Uterus (tissue), 4 donors: ENCODE measurements around the gene PRKAG2. TPM values are rescaled to one million over a fixed set of nuclear protein-coding genes. Genes with fewer than 3 reads are reported as not detected.

Source experiments
- DNase-seq, 2 donors: peaks; one replicate each; pipeline ENCODE4 v3.0.0-alpha.2; 2019 to 2020
- H3K27ac ChIP-seq, 2 donors: fragments of 200-600 bp; sonication (generic); 1 replicate in 1 of 2; 2 replicates in 1 of 2; pipeline ENCODE4 v1.5.1; 2016 to 2018
- H3K27me3 ChIP-seq, 2 donors: fragments of 200-600 bp; sonication (generic); one replicate each; pipeline ENCODE4 v1.5.1; 2018 to 2019; ENCODE audit warnings: control low read depth in 1 of 2
- H3K36me3 ChIP-seq, 2 donors: fragments of 200-600 bp; sonication (generic); one replicate each; pipeline ENCODE4 v1.5.1; 2019; ENCODE audit warnings: control low read depth in 1 of 2
- H3K4me1 ChIP-seq, 2 donors: fragments of 200-600 bp; sonication (generic); one replicate each; pipeline ENCODE4 v1.5.1; 2018 to 2019; ENCODE audit warnings: control low read depth in 1 of 2
- H3K4me3 ChIP-seq, 2 donors: fragments of 200-600 bp; sonication (generic); 1 replicate in 1 of 2; 2 replicates in 1 of 2; pipeline ENCODE4 v1.5.1; 2018 to 2019; ENCODE audit warnings: mild to moderate bottlenecking in 1 of 2
- H3K9me3 ChIP-seq, 2 donors: fragments of 200-600 bp; sonication (generic); one replicate each; pipeline ENCODE4 v1.5.1; 2019; ENCODE audit warnings: control low read depth in 1 of 2
- CTCF ChIP-seq, 4 experiments: fragments of 200-600 bp in 2 of 4; fragments of 450-650 bp in 2 of 4; sonication (generic) in 2 of 4; IDR thresholded peaks; one replicate each; pipeline ENCODE4 v1.5.1; 2016 to 2019; ENCODE audit warnings: antibody characterized with exemption in 4 of 4, mild to moderate bottlenecking in 2 of 4, moderate library complexity in 1 of 4
- POLR2A ChIP-seq, 2 donors: fragments of 450-650 bp; IDR thresholded peaks; one replicate each; pipeline ENCODE4 v1.6.1; 2016; ENCODE audit warnings: antibody characterized with exemption in 2 of 2, mild to moderate bottlenecking in 1 of 2, moderate library complexity in 1 of 2
- intact Hi-C: fragments of 100-400 bp; cut with DNase I; formaldehyde crosslinking; loops from one replicate; pipeline ENCODE4 v1.15.1; 2023; ENCODE audit warnings: low total_unique reads
- total RNA-seq, 4 donors: library from RNA; depleted of rRNA in 3 of 4; stranded (reverse); fragments of >200 nt in 3 of 4; gene quantifications; one replicate each; pipeline versions ENCODE4 v1.1.0 to v1.2.4, GENCODE V29; 2014 to 2023
- donor health status: DM: yes; HTN: yes; CAD: no.

PRKAG2 gene
- total RNA-seq, 4 donors from 2014 or later, result 15.1 to 66.2 (median 33.6) TPM

- TF ChIP-seq POLR2A (IDR thresholded peaks at IDR 0.05), result no peak
- TF ChIP-seq CTCF (IDR thresholded peaks at IDR 0.05), result no peak
- intact Hi-C loops, result no loop called here
- Histone ChIP-seq H3K27ac (no peak overlapping the region), H3K9me3 (no peaks in the 10 kb centered on the region), H3K4me1 (peaks cover 0 to 8% of the 10 kb centered on the region in 2 donors), H3K36me3 (no peaks in the 10 kb centered on the region), H3K4me3 (no peak overlapping the region), H3K27me3 (no peaks in the 10 kb centered on the region)
- DNase-seq, result no peak
Observed at GRCh38 chr7:151597541-151598444, 279.1 kb downstream of the PRKAG2 start.

GRCh38 chr7:151595702-151596350 is 281.1 kb downstream of the PRKAG2 start:
- Histone ChIP-seq H3K27ac (no peak overlapping the region), H3K4me1 (peaks cover 0 to 8% of the 10 kb centered on the region in 2 donors), H3K27me3 (no peaks in the 10 kb centered on the region), H3K4me3 (no peak overlapping the region), H3K36me3 (no peaks in the 10 kb centered on the region), H3K9me3 (no peaks in the 10 kb centered on the region)
- no peak for DNase-seq
- TF ChIP-seq POLR2A (IDR thresholded peaks at IDR 0.05) (no peak), CTCF (IDR thresholded peaks at IDR 0.05) (no peak)
- intact Hi-C loops, result no loop called here

GRCh38 chr7:151592868-151593486 is 283.9 kb downstream of the PRKAG2 start:
- no peaks in the 10 kb centered on the region for H3K36me3 ChIP-seq
- H3K27me3 ChIP-seq, result no peaks in the 10 kb centered on the region
- no peak overlapping the region for H3K27ac ChIP-seq
- intact Hi-C loops, result no loop called here
- DNase-seq, result no peak
- H3K9me3 ChIP-seq, result no peaks in the 10 kb centered on the region
- H3K4me3 ChIP-seq, result no peak overlapping the region
- TF ChIP-seq POLR2A (IDR thresholded peaks at IDR 0.05), result no peak
- TF ChIP-seq CTCF (IDR thresholded peaks at IDR 0.05), result no peak
- H3K4me1 ChIP-seq, result no peaks in the 10 kb centered on the region

- intact Hi-C loops, result no loop called here
Observed at GRCh38 chr7:151592330-151592729, 284.6 kb downstream of the PRKAG2 start.

More at GRCh38 chr7:151592330-151592729, 284.6 kb downstream of the PRKAG2 start:
- TF ChIP-seq POLR2A (IDR thresholded peaks at IDR 0.05) (no peak), CTCF (IDR thresholded peaks at IDR 0.05) (no peak)
- Histone ChIP-seq H3K27ac (no peak overlapping the region), H3K36me3 (no peaks in the 10 kb centered on the region), H3K4me1 (no peaks in the 10 kb centered on the region), H3K27me3 (no peaks in the 10 kb centered on the region), H3K9me3 (no peaks in the 10 kb centered on the region), H3K4me3 (no peak overlapping the region)
- no peak for DNase-seq
